Endothelial cell (in vitro differentiated cells): ENCODE results near the gene CTNND2. TPM values are rescaled to one million over a fixed set of nuclear protein-coding genes. Genes with fewer than 3 reads are reported as not detected.
"Not testable (repeated sequence)": the region's sequence is repeated elsewhere in the genome, so short reads cannot be mapped to it uniquely, and the experiment has no call there.

Experiments
- DNase-seq: peaks from one replicate; pipeline ENCODE4 v3.0.0; 2021; ENCODE audit warnings: low spot score
- H3K27ac Mint-ChIP-seq: one replicate; pipeline ENCODE4 v1.8.0; 2021; ENCODE audit warnings: mixed read lengths, inconsistent platforms; ENCODE audit not compliant: unreplicated experiment
- H3K27me3 Mint-ChIP-seq: one replicate; pipeline ENCODE4 v1.8.0; 2021; ENCODE audit warnings: mild to moderate bottlenecking, moderate library complexity, mixed read lengths, inconsistent platforms; ENCODE audit not compliant: unreplicated experiment
- H3K36me3 Mint-ChIP-seq: one replicate; pipeline ENCODE4 v1.8.0; 2021; ENCODE audit warnings: mild to moderate bottlenecking, low read depth, mixed read lengths, inconsistent platforms; ENCODE audit not compliant: unreplicated experiment
- H3K4me1 Mint-ChIP-seq: one replicate; pipeline ENCODE4 v1.8.0; 2021; ENCODE audit warnings: mild to moderate bottlenecking, mixed read lengths, inconsistent platforms; ENCODE audit not compliant: unreplicated experiment
- H3K4me3 Mint-ChIP-seq: one replicate; pipeline ENCODE4 v1.8.0; 2021; ENCODE audit warnings: mild to moderate bottlenecking, mixed read lengths, inconsistent platforms; ENCODE audit not compliant: unreplicated experiment
- H3K9me3 Mint-ChIP-seq: one replicate; pipeline ENCODE4 v1.8.0; 2021; ENCODE audit warnings: mixed read lengths, inconsistent platforms; ENCODE audit not compliant: unreplicated experiment
- CTCF ChIP-seq: fragments of 200-600 bp; sonication (generic); IDR thresholded peaks from one replicate; pipeline ENCODE4 v1.5.0; 2021; ENCODE audit warnings: antibody characterized with exemption; ENCODE audit not compliant: unreplicated experiment
- total RNA-seq: library from RNA; stranded (reverse); fragmentation: NEBNext Ultra II Directional; extraction: Animal tissue kit (Norgen Biotek cat#: 25700); gene quantifications from one replicate; pipeline ENCODE4 v1.2.1, GENCODE V29; 2021; ENCODE audit not compliant: unreplicated experiment

CTNND2 gene
- total RNA-seq, 1 donor from 2014 or later = 3.6 TPM

- no peaks in the 10 kb centered on the region for H3K4me1 Mint-ChIP-seq
- no peaks in the 10 kb centered on the region for H3K27me3 Mint-ChIP-seq
- TF ChIP-seq CTCF = no peak
- H3K9me3 Mint-ChIP-seq = no peaks in the 10 kb centered on the region
- no peak for DNase-seq
- no peak overlapping the region for H3K4me3 Mint-ChIP-seq
- no peak overlapping the region for H3K27ac Mint-ChIP-seq
- H3K36me3 Mint-ChIP-seq = no peaks in the 10 kb centered on the region
Measured at GRCh38 chr5:11324521-11325289, 579.5 kb downstream of the CTNND2 start.

- no peaks in the 10 kb centered on the region for H3K36me3 Mint-ChIP-seq
- H3K27me3 Mint-ChIP-seq = no peaks in the 10 kb centered on the region
- DNase-seq = no peak
- H3K4me3 Mint-ChIP-seq = no peak overlapping the region
- no peaks in the 10 kb centered on the region for H3K4me1 Mint-ChIP-seq
- H3K27ac Mint-ChIP-seq = no peak overlapping the region
- no peak for TF ChIP-seq CTCF
- no peaks in the 10 kb centered on the region for H3K9me3 Mint-ChIP-seq
Measured at GRCh38 chr5:11323761-11324160, 580.5 kb downstream of the CTNND2 start.

- Mint-ChIP-seq H3K9me3 (no peaks in the 10 kb centered on the region), H3K27me3 (no peaks in the 10 kb centered on the region)
Measured at GRCh38 chr5:11322133-11322532, 582.1 kb downstream of the CTNND2 start.

GRCh38 chr5:11319836-11320580 is 584.2 kb downstream of the CTNND2 start:
- H3K27ac Mint-ChIP-seq = no peak overlapping the region
- no peaks in the 10 kb centered on the region for H3K9me3 Mint-ChIP-seq

More at GRCh38 chr5:11322133-11322532, 582.1 kb downstream of the CTNND2 start:
- no peak overlapping the region for H3K27ac Mint-ChIP-seq
- no peaks in the 10 kb centered on the region for H3K36me3 Mint-ChIP-seq
- TF ChIP-seq CTCF = no peak
- DNase-seq = no peak
- H3K4me1 Mint-ChIP-seq = no peaks in the 10 kb centered on the region
- H3K4me3 Mint-ChIP-seq = no peak overlapping the region

GRCh38 chr5:11313694-11314093 is 590.6 kb downstream of the CTNND2 start:
- H3K9me3 Mint-ChIP-seq, H3K36me3 Mint-ChIP-seq, H3K4me1 Mint-ChIP-seq, H3K27me3 Mint-ChIP-seq, H3K4me3 Mint-ChIP-seq, H3K27ac Mint-ChIP-seq, DNase-seq: not testable (repeated sequence)

More at GRCh38 chr5:11319836-11320580, 584.2 kb downstream of the CTNND2 start:
- Mint-ChIP-seq H3K4me3 (no peak overlapping the region), H3K36me3 (no peaks in the 10 kb centered on the region), H3K27me3 (no peaks in the 10 kb centered on the region), H3K4me1 (no peaks in the 10 kb centered on the region)
- no peak for DNase-seq
- TF ChIP-seq CTCF = no peak
